HG03064 (cell line): ENCODE measurements around the gene LZTS2.

Source experiments
- ATAC-seq: cut with Tn5 transposase; IDR thresholded peaks from one replicate; pipeline ENCODE4 v1.9.1; 2021; ENCODE audit warnings: low read depth; ENCODE audit not compliant: unreplicated experiment

The LZTS2 gene

DNA sequence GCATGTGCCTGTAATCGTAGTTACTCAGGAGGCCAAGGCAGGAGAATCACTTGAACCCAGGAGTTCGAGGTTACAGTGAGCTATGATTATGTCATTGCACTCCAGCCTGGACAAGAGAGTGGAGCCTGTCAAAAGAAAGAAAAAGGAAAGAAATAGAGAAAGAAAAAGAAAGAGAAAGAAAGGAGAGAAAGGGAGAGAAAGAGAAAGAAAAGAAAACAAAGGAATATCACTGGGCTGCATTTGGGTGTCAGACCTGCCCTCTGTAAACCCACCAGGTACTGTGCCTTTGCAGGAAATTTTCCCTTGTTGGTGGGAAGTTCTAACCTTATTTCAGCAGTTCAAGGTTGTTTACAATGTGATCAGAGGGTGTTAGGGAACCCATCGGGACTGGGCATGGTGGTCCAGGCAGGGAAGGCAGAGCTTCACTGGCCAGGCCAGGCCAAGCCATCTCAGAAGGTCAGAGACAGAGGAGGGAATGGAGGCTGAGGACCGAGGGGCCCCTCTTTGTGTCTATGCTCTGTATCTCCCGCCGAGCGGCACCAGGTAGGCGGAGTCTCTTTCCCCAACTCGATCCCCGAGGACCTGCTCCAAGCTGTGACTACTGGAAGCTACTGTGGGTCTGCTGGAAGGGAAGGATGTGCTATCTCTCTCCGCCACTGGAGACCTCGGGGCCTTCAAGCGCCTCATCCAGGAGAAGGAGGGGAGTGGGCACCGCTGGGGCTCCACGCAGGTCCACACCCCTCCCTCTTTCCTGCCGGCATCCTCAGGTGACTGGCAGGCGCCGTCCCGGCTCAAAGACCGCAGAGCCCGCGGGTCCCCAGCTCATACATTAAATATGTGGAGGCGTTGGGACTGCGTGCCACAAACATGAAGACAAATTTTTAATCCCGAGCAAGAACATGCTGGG is 47.0 kb downstream of the LZTS2 start:
- ATAC-seq: no peak

DNA sequence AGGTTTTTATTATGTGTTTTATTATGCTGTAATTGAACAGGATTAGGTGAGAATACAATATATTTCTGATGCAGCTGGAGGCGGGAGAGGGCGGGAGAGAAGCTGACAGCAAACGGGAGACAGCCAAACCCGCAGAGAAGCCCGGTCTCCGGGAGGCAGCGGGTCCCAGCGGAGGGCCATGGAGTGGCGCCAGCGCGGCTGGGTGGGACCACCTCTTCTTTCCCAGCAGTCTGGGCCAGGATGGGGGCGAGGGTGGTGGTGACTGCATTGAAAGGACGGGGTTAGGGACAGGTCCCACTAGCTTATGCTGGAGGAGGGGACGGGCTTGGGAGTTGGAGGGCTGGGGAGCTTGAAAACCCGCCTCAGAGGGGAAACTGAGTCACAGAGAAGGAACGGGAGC is 47.7 kb downstream of the LZTS2 start:
- no peak for ATAC-seq

DNA sequence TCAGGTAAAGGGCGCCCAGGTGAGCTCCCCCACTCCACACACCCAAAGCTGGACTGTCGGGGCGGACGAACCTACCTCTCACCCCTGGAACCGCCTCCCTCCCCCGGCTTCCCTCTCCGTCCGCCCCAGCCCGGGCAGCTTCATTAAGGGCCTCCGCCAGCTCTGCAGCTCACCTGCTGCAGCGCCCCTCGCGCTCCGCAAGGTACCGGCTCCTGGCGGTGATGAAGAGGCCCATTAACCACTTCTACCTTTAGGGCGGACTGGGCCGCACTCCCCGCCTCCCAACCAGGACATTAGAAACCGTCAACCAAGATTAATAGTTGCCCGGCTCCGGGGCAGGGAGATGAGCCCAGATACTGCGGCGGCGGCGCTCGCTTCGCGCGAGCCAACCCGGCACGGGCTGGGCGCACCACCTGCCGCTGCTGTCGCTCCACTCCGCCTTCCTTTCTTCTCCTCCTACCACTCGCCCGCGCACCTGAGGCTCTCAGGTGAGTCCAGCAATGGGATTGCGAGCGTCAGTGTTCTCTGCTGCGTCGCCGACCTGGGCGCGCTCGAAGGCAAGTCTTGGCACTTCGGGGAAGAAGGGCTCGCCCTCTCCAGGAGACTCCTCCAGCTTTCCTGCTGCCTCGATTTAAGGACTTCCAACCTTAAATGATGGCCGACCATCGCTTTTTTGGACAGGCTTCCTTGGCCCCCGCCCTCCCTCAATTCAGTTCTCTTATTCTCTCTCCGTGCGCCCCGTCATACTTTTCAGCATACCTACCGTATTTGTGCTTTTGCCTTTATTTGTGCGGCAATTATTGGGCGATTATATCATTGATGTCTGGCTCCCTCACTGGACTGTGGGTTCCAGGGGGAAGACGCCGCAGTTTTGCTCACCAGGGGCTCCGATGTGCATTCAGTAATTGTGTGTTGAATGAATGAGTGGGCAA is 48.6 kb downstream of the LZTS2 start:
- no peak for ATAC-seq

DNA sequence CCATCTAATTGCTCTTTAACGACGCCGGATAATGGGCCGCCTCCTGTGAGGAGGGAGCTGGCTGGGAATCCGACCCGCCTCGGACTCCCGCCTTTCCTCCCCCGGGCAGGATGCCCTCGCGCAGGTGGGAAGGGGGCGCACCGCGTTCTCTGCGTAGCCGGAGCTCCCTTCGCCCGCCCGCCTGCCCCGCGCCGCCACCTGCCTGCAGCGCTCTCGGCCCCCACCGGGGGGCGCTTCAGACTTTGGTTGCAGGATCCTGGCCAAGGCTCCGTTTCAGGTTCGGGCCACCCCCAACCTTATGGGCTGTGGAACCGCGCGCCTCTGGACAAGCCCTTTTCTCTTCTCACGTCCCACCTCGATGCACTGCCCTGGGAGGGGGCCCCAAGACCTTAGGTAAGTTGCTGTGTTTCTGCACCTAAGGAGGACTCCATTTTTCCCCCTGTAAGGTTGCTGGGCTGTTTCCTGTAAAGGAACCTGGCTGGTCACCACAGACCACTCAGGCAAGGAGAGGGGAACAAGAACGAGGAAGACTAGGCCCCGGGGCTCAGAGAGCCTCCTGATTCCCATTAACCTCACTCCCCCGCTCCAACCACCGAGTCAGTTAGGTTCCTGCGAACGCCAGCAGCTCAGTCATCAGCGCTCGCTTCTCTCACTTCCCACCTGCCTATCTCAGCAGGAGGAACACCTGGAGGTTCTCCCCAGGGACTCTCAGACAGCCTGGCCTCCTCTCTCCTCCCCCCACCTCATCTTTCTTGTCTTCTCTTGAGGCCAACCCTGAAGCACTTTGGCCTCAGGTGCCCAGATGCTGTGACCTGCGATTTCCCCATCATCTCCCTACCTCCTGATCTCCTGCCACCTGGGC is 50.8 kb downstream of the LZTS2 start:
- ATAC-seq: no peak

DNA sequence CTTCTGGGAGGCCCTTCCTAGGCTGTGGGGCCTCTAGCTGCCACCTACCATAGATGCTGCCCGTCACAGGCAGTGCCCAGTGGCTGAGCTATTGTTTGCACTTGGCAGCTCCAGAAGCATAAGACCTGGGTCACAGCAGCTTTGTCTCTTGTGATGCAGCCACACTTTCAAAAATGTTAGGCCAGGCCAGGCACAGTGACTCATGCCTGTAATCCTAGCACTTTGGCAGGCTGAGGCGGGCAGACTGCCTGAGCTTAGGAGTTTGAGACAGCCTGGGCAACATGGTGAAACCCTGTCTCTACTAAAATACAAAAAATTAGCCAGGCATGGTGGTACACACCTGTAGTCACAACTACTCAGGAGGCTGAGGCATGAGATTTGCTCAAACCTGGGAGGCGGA is 52.7 kb downstream of the LZTS2 start:
- no peak for ATAC-seq

DNA sequence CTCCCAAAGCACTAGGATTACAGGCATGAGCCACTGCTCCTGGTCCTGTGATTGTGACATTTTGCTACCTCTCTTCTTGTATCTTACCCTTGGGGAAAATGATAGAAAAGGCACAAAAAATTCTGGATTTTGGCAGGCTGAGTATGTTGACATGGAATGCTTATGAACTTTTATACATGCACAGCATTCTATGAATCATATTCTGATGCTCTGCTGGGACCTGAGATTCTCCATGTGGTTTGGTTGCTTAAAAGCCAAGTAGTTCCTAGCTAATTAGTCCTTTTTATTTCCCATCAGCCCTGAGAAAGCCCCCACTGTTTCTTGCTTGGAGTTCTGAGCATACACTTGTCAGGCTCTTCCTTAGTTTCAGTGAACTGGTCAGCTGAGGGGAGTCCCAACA is 53.9 kb downstream of the LZTS2 start:
- no peak for ATAC-seq

DNA sequence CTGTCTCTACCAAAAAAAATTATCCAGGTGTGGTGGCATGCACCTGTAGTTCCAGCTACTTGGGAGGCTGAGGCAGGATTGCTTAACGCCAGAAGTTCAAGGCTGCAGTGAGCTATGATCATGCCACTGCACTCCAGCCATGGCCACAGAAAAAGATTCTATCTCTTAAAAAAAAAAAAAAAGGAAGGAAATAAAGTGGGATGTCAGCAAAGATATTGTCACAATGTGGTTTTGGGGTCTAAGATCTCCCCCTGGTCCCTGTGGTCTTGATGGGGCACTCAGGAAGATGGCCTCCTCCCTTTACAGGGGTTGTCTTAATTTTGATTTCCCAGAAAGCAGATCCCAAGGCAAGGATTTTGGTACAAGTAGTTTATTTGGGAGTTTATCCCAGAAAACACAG is 54.7 kb downstream of the LZTS2 start:
- no peak for ATAC-seq

DNA sequence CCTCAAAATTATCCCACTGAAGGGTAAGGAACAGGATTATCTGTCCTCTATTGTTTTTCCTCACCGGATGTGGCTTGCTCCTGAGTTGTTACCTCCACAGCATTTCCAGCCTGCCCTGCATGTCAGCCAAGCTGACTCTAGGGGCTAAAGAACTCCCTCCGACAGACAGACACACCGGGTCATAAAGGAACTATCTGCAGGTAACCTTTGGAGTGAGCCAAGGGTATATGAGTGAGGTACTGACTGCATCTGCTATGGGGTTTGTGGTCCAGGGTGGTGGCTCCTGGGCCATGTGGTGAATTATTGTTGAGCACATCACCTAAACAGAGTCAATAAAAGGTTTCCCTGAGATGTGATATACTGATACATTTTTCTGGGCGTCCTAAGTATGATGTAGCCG is 55.3 kb downstream of the LZTS2 start:
- ATAC-seq: no peak

DNA sequence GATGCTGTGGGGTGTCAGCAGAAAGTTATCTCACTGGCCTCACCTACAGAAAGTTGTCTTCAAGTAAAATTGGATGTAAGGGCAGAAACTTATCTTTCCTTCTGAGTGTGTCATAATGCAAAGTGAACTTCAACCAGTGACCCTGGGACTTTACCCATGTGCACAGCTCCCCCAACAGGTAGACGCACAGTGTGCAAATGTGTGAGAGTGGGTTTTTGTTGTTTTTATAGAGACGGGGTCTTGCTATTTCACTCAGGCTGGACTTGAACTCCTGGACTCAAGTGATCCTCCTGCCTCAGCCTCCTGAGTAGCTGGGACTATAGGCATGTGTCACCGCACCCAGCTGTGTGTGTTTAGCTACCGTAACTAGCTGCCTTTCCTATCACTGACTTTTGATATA is 55.8 kb downstream of the LZTS2 start:
- no peak for ATAC-seq

DNA sequence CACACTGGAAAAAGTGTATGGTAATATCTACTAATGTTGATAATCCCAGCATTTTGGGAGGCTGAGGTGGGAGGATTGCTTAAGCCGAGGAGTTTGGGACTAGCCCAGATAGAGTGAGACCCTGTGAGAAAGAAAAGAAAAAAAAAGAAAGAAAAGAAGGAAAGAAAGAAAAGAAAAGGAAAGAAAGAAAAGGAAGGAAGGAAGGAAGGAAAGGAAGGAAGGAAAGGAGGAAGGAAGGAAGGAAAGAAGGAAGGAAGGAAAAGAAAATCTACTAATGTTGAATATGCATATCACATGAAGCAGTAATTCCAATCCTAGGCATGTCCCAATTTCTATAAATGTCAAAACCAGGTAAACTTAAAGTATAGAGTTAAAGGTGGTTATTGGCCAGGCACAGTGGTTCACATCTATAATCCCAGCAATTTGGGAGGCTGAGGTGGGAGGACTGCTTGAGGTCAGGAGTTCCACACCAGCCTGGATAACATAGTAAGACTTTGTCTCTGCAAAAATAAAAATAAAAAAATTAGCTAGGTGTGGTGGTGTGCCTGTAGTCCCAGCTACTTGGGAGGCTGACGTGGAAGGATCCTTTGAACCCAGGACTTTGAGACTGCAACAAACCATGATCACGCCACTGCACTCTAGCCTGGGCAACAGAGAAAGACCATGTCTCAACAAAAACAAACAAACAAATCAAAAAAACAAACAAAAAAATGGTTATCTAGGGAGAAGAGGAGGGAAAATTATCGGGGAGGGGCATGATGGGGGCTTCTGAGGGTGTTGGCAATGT is 57.0 kb downstream of the LZTS2 start:
- no peak for ATAC-seq
